Endothelial cell of umbilical vein (primary cell): ENCODE measurements around the gene GALNT13.

Experiments used
- EZH2 ChIP-seq: IDR thresholded peaks from 2 replicates; pipeline ENCODE4 v1.6.1; 2012; ENCODE audit warnings: borderline replicate concordance, low read depth, mild to moderate bottlenecking, moderate library complexity, low read length, inconsistent platforms; ENCODE audit not compliant: severe bottlenecking
- FOS ChIP-seq: IDR thresholded peaks from 2 replicates; pipeline ENCODE4 v1.6.1; 2011; ENCODE audit warnings: mild to moderate bottlenecking, low read length, moderate library complexity, borderline replicate concordance; ENCODE audit not compliant: insufficient read depth
- JUN ChIP-seq: IDR thresholded peaks from 2 replicates; pipeline ENCODE4 v1.6.1; 2011; ENCODE audit warnings: borderline replicate concordance, low read depth; ENCODE audit not compliant: insufficient read length, insufficient read depth
- POLR2A ChIP-seq: IDR thresholded peaks from 2 replicates; pipeline ENCODE4 v1.6.1; 2012; ENCODE audit warnings: low read depth, mild to moderate bottlenecking, control low read depth, low read length
- POLR2AphosphoS5 ChIP-seq: IDR thresholded peaks from 2 replicates; pipeline ENCODE4 v1.6.1; 2012; ENCODE audit warnings: low read depth, mild to moderate bottlenecking, control low read depth, low read length, moderate library complexity; ENCODE audit not compliant: insufficient read depth
- TF ChIP-seq, protein P1 (sequence below), 2 donors: IDR thresholded peaks; 1 replicate in 1 of 2; 2 replicates in 1 of 2; pipeline ENCODE4 v1.5.1; 2011; ENCODE audit warnings: low read length in 2 of 2, mild to moderate bottlenecking in 2 of 2, moderate library complexity in 2 of 2, control low read depth in 1 of 2, inconsistent platforms in 1 of 2, low read depth in 1 of 2; ENCODE audit not compliant: insufficient read depth in 1 of 2; ENCODE audit errors: extremely low read depth in 1 of 2
- TF ChIP-seq, protein P2 (sequence below): IDR thresholded peaks from 2 replicates; pipeline ENCODE4 v1.6.1; 2011; ENCODE audit not compliant: insufficient read depth, insufficient read length

DNA sequence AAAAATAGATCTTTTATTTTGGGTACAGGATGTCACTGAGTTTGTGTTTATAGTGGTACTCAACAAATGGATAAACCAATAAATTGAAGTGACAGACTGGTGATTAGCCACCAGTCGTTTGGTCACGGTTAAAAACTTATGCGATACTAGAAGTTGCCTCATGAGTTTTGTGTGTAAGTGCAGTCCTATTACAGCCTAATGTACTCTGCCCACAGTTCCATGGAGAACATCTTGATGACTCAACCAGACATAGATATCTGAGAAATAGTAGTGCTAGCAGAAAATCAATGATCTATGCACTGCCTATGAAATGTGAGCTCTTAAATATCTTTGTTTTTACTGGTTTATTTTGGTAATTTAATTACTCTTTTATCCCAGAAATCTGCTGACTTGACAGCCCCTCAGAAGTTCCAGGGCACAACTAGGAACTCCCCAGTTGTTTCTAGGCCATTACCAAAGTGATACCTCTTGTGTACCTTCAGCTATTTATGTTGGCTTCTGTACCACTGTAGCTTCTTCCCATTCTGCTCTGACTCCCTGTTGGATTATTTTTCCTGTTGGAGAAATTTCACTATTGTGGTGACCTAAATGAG lies 617.6 kb downstream of the GALNT13 start:
- TF ChIP-seq POLR2A (no peak), POLR2AphosphoS5 (no peak), JUN (no peak), EZH2 (no peak), FOS (no peak)
- TF ChIP-seq, protein P1, sequence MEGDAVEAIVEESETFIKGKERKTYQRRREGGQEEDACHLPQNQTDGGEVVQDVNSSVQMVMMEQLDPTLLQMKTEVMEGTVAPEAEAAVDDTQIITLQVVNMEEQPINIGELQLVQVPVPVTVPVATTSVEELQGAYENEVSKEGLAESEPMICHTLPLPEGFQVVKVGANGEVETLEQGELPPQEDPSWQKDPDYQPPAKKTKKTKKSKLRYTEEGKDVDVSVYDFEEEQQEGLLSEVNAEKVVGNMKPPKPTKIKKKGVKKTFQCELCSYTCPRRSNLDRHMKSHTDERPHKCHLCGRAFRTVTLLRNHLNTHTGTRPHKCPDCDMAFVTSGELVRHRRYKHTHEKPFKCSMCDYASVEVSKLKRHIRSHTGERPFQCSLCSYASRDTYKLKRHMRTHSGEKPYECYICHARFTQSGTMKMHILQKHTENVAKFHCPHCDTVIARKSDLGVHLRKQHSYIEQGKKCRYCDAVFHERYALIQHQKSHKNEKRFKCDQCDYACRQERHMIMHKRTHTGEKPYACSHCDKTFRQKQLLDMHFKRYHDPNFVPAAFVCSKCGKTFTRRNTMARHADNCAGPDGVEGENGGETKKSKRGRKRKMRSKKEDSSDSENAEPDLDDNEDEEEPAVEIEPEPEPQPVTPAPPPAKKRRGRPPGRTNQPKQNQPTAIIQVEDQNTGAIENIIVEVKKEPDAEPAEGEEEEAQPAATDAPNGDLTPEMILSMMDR (IDR thresholded peaks at IDR 0.05; ENCODE audit: extremely low read depth in 1 of 2, insufficient read depth in 1 of 2, low read depth in 1 of 2, low read length in 2 of 2) = no peak
- TF ChIP-seq, protein P2, sequence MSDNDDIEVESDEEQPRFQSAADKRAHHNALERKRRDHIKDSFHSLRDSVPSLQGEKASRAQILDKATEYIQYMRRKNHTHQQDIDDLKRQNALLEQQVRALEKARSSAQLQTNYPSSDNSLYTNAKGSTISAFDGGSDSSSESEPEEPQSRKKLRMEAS = no peak
